H9 (cell line): ENCODE measurements around the gene EFCAB12. TPM values are rescaled to one million over a fixed set of nuclear protein-coding genes. Genes with fewer than 3 reads are reported as not detected.
A peak's percentile ranks its signal among the peaks of the same experiment; 100 is the strongest.

ENCODE experiments used
- DNase-seq: peaks from one replicate; pipeline ENCODE4 v3.0.0-alpha.2; 2017
- H2AFZ ChIP-seq: one replicate; pipeline ENCODE4 v1.6.1; 2013; ENCODE audit warnings: mild to moderate bottlenecking, low read length, control low read depth, moderate library complexity
- H2AK5ac ChIP-seq: 2 replicates; pipeline ENCODE4 v1.6.1; 2013; ENCODE audit warnings: low read length, control low read depth, mixed read lengths; ENCODE audit not compliant: insufficient read length
- H2BK120ac ChIP-seq: one replicate; pipeline ENCODE4 v1.6.1; 2013; ENCODE audit warnings: low read depth, mild to moderate bottlenecking, low read length, control low read depth, inconsistent platforms; ENCODE audit not compliant: poor library complexity, severe bottlenecking
- H2BK12ac ChIP-seq: 2 replicates; pipeline ENCODE4 v1.6.1; 2013; ENCODE audit warnings: low read length, control low read depth, mixed read lengths, low read depth; ENCODE audit not compliant: insufficient read length
- H2BK15ac ChIP-seq: 2 replicates; pipeline ENCODE4 v1.6.1; 2013; ENCODE audit warnings: low read depth, low read length, control low read depth
- H2BK20ac ChIP-seq: one replicate; pipeline ENCODE4 v1.6.1; 2013; ENCODE audit warnings: low read depth, mild to moderate bottlenecking, low read length, control low read depth, inconsistent platforms; ENCODE audit not compliant: poor library complexity, severe bottlenecking
- H2BK5ac ChIP-seq: 2 replicates; pipeline ENCODE4 v1.6.1; 2013; ENCODE audit warnings: low read length, control low read depth, mixed read lengths; ENCODE audit not compliant: insufficient read length
- H3K14ac ChIP-seq: 2 replicates; pipeline ENCODE4 v1.6.1; 2013; ENCODE audit warnings: low read length, control low read depth; ENCODE audit not compliant: insufficient read depth
- H3K18ac ChIP-seq: 2 replicates; pipeline ENCODE4 v1.6.1; 2013; ENCODE audit warnings: low read depth, mild to moderate bottlenecking, mixed read lengths, low read length, control low read depth; ENCODE audit not compliant: insufficient read length
- H3K23ac ChIP-seq: 2 replicates; pipeline ENCODE4 v1.6.1; 2013; ENCODE audit warnings: low read length, control low read depth, mixed read lengths, low read depth; ENCODE audit not compliant: insufficient read length
- H3K23me2 ChIP-seq: 2 replicates; pipeline ENCODE4 v1.6.1; 2013; ENCODE audit warnings: low read depth, mild to moderate bottlenecking, mixed read lengths, low read length, control low read depth; ENCODE audit not compliant: insufficient read length, poor library complexity, severe bottlenecking
- H3K27ac ChIP-seq: 2 replicates; pipeline ENCODE4 v1.5.1; 2013; ENCODE audit warnings: low read length, control low read depth, mixed read lengths, low read depth; ENCODE audit not compliant: insufficient read length
- H3K27me3 ChIP-seq: 2 replicates; pipeline ENCODE4 v1.6.1; 2013; ENCODE audit warnings: low read length, control low read depth, inconsistent platforms; ENCODE audit not compliant: insufficient read depth
- H3K4ac ChIP-seq: 2 replicates; pipeline ENCODE4 v1.6.1; 2013; ENCODE audit warnings: low read depth, mild to moderate bottlenecking, control low read depth, inconsistent platforms, low read length, moderate library complexity
- H3K4me1 ChIP-seq: 2 replicates; pipeline ENCODE4 v1.6.1; 2013; ENCODE audit warnings: low read length, control low read depth, inconsistent platforms; ENCODE audit not compliant: insufficient read depth
- H3K4me2 ChIP-seq: 2 replicates; pipeline ENCODE4 v1.6.1; 2013; ENCODE audit warnings: low read length, control low read depth, mixed read lengths; ENCODE audit not compliant: insufficient read length, insufficient read depth
- H3K56ac ChIP-seq: 2 replicates; pipeline ENCODE4 v1.6.1; 2013; ENCODE audit warnings: low read depth, mild to moderate bottlenecking, mixed read lengths, low read length, control low read depth; ENCODE audit not compliant: insufficient read length
- H3K79me1 ChIP-seq: 2 replicates; pipeline ENCODE4 v1.6.1; 2013; ENCODE audit warnings: low read depth, mild to moderate bottlenecking, moderate library complexity, low read length, control low read depth, inconsistent platforms; ENCODE audit not compliant: insufficient read depth, poor library complexity, severe bottlenecking
- H3K79me2 ChIP-seq: 2 replicates; pipeline ENCODE4 v1.6.1; 2013; ENCODE audit warnings: low read length, control low read depth, inconsistent platforms; ENCODE audit not compliant: insufficient read depth
- H3K9ac ChIP-seq: 2 replicates; pipeline ENCODE4 v1.6.1; 2013; ENCODE audit warnings: low read length, control low read depth, mixed read lengths; ENCODE audit not compliant: insufficient read length; ENCODE audit errors: extremely low read depth
- H3K9me3 ChIP-seq: one replicate; pipeline ENCODE4 v1.6.1; 2013; ENCODE audit warnings: low read depth, low read length, inconsistent platforms; ENCODE audit not compliant: control insufficient read depth
- H3T11ph ChIP-seq: one replicate; pipeline ENCODE4 v1.6.1; 2013; ENCODE audit warnings: mild to moderate bottlenecking, low read length, control low read depth, inconsistent platforms
- H4K20me1 ChIP-seq: one replicate; pipeline ENCODE4 v1.6.1; 2013; ENCODE audit not compliant: control insufficient read depth, insufficient read length, insufficient read depth
- H4K5ac ChIP-seq: 2 replicates; pipeline ENCODE4 v1.6.1; 2013; ENCODE audit warnings: low read depth, mild to moderate bottlenecking, mixed read lengths, low read length, control low read depth; ENCODE audit not compliant: insufficient read length
- H4K8ac ChIP-seq: replicated peaks from 2 replicates; pipeline ENCODE4 v1.6.1; 2013; ENCODE audit warnings: low read length, control low read depth, mixed read lengths, low read depth; ENCODE audit not compliant: insufficient read length
- H4K91ac ChIP-seq: 2 replicates; pipeline ENCODE4 v1.6.1; 2013; ENCODE audit warnings: low read depth, mild to moderate bottlenecking, moderate library complexity, mixed read lengths, low read length, control low read depth; ENCODE audit not compliant: insufficient read length
- H3K27ac Mint-ChIP-seq, 3 experiments: 2 replicates in 2 of 3; 3 replicates in 1 of 3; pipeline ENCODE4 v1.8.0; 2020 to 2021; ENCODE audit warnings: mixed read lengths in 3 of 3, mild to moderate bottlenecking in 1 of 3, moderate library complexity in 1 of 3
- H3K27me3 Mint-ChIP-seq: 2 replicates; pipeline ENCODE4 v1.8.0; 2021; ENCODE audit warnings: low read depth, mild to moderate bottlenecking, moderate library complexity, mixed read lengths
- H3K36me3 Mint-ChIP-seq, 3 experiments: 2 replicates in 2 of 3; 3 replicates in 1 of 3; pipeline ENCODE4 v1.8.0; 2020 to 2021; ENCODE audit warnings: low read depth in 3 of 3, mixed read lengths in 3 of 3; ENCODE audit not compliant: insufficient read depth in 1 of 3
- H3K4me1 Mint-ChIP-seq, 2 experiments: 2 replicates each; pipeline ENCODE4 v1.8.0; 2020; ENCODE audit warnings: mixed read lengths in 2 of 2
- H3K4me3 Mint-ChIP-seq, 2 experiments: 2 replicates in 1 of 2; 3 replicates in 1 of 2; pipeline ENCODE4 v1.8.0; 2020 to 2021; ENCODE audit warnings: mild to moderate bottlenecking in 2 of 2, mixed read lengths in 2 of 2, moderate library complexity in 1 of 2
- H3K9me3 Mint-ChIP-seq, 2 experiments: 2 replicates in 1 of 2; 3 replicates in 1 of 2; pipeline ENCODE4 v1.8.0; 2020; ENCODE audit warnings: mild to moderate bottlenecking in 2 of 2, mixed read lengths in 2 of 2, moderate library complexity in 1 of 2
- CTCF ChIP-seq: fragments of 200-600 bp; sonication (generic); conservative IDR thresholded peaks from 3 replicates; pipeline ENCODE4 v1.8.0; 2021; ENCODE audit warnings: antibody characterized with exemption, mild to moderate bottlenecking
- WGBS: extraction: QIAGEN DNeasy Blood & Tissue Kit; methylation state at CpG from one replicate; pipeline ENCODE4 v1.1.7; 2013; ENCODE audit warnings: missing lambda C conversion rate, low lambda C conversion rate, mixed read lengths; ENCODE audit not compliant: insufficient read length; ENCODE audit errors: extremely low coverage; 5-methylcytosine and 5-hydroxymethylcytosine counted together
- long read RNA-seq: library from polyadenylated mRNA; unstranded; transcript quantifications from one replicate; pipeline ENCODE4 v2.0.0, GENCODE V29; 2020
- total RNA-seq: library from RNA; stranded (reverse); gene quantifications from 2 replicates; pipeline ENCODE4 v1.2.1, GENCODE V29; 2021

Gene EFCAB12
- total RNA-seq = 0.11 and 0.28 TPM in 2 replicates
- long read RNA-seq = 0 reads

- no peak within 1 kb of the TSS for H3K56ac ChIP-seq
- peak within 1 kb of the TSS; percentile 18 for H4K5ac ChIP-seq
- no peak for TF ChIP-seq CTCF
- H2BK5ac ChIP-seq = no peak within 1 kb of the TSS
- DNase-seq = peak; percentile 95
- Mint-ChIP-seq H3K9me3 (no peaks in the 10 kb centered on the region), H3K4me3 (peak within 1 kb of the TSS; percentile 72 to 82), H3K4me1 (peaks cover 44 to 47% of the 10 kb centered on the region in 2 experiments), H3K27ac (peak within 1 kb of the TSS; percentile 63 to 92 (median 84); a peak in 6 of 7 replicates), H3K27me3 (peaks cover 20% of the 10 kb centered on the region), H3K36me3 (peaks cover 11 to 31% (median 29%) of the 10 kb centered on the region in 3 experiments; a peak in 6 of 7 replicates)
- H3K14ac ChIP-seq = peak within 1 kb of the TSS; percentile 23; the same call in 1 of the 2 replicates
- peaks cover 3% of the 10 kb centered on the region for H3K23me2 ChIP-seq
- H3K27me3 ChIP-seq = no peaks in the 10 kb centered on the region; the same call in 1 of the 2 replicates
- H4K20me1 ChIP-seq = no peaks in the 10 kb centered on the region
- peak within 1 kb of the TSS; percentile 76 for H3K4me2 ChIP-seq
- no peak within 1 kb of the TSS for H2BK12ac ChIP-seq
- H2AFZ ChIP-seq = no peak within 1 kb of the TSS
- no peak within 1 kb of the TSS; the same call in 1 of the 2 replicates for H3K4ac ChIP-seq
- no peak within 1 kb of the TSS for H2BK20ac ChIP-seq
- peaks cover 7% of the 10 kb centered on the region; the same call in 1 of the 2 replicates for H3K4me1 ChIP-seq
- H3K9me3 ChIP-seq = no peaks in the 10 kb centered on the region
- H2BK120ac ChIP-seq = no peak within 1 kb of the TSS
- H2BK15ac ChIP-seq = no peak within 1 kb of the TSS
- H4K91ac ChIP-seq = no peak within 1 kb of the TSS
- no peaks in the 10 kb centered on the region for H3K79me1 ChIP-seq
- no peak within 1 kb of the TSS for H3K27ac ChIP-seq
- H3T11ph ChIP-seq = no peak within 1 kb of the TSS
- no peaks in the 10 kb centered on the region for H3K79me2 ChIP-seq
- no peak within 1 kb of the TSS for H3K23ac ChIP-seq
- no CpG with 5 or more reads among the region's 42 CpGs for WGBS
- peak within 1 kb of the TSS; percentile 32 for H3K18ac ChIP-seq
- H2AK5ac ChIP-seq = peak within 1 kb of the TSS; percentile 25
- no peak within 1 kb of the TSS for H4K8ac ChIP-seq
- peak within 1 kb of the TSS; percentile 63 for H3K9ac ChIP-seq
Measured at GRCh38 chr3:129428376-129429079, at the start of gene EFCAB12. Gene EFCAB12 (minus strand): TSS chr3:129428636. CDS start chr3:129428488, 148 bp downstream.
